GM18520 (cell line): Measurements from ENCODE around the gene OR7C1.
"Not testable (repeated sequence)": the region's sequence is repeated elsewhere in the genome, so short reads cannot be mapped to it uniquely, and the experiment has no call there.

Experiments
- ATAC-seq: cut with Tn5 transposase; IDR thresholded peaks from one replicate; pipeline ENCODE4 v1.9.1; 2021; ENCODE audit not compliant: unreplicated experiment

The OR7C1 gene

DNA sequence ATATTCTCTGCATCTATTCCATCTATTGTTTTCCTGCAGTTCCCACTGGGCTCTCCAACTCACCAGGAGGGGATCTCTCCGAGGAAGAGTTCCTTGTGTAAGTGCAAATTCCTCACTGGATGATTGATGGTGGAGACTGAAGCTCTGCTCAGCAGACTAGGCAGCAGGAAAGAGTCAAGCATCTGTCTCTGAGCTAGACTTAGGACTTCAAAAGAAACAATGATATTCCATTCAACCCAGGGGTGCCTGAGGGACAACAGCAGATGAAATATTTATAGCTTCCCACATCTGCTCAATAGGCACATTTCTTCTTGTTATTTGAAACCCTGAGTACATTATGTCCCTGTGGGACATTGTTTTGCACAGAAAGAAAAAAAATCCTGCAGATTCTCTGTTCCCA lies at the start of gene OR7C1, which contains the start of gene OR7A5:
OR7C1 (minus strand) TSS at position 175 of the 400 bp plus-strand sequence. CDS start 35,049 bp downstream, outside the sequence.
OR7A5 (minus strand) TSS at position 175 of the 400 bp plus-strand sequence. CDS start 6,944 bp downstream, outside the sequence.
- ATAC-seq: no peak

DNA sequence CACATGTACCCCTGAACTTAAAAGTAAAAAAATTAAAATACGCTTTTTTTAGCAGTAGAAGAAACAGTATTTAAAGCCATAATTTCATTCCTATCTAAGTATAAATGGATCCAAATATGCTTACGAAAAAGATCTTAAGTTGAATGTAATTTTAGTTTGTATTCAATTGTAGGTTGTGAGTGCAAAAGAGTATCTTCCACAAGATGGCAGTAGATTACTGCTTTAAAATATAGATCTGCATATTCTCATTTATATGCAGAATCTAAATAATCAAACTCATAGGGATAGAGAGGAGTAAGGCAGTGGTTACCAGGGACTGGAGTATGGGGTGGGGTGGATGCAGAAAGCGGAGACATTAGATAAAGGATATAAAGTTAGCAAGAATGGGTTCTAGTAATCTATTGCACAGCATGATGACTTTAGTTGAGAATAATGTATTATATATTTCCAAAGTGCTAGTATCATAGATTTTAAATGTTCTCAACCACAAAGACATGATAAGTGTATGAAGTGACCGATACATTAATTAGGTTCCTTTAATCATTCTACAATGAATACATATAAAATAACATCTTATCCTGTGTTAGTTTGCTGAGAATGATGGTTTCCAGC lies 36.7 kb upstream of the OR7C1 start:
- ATAC-seq: no peak

DNA sequence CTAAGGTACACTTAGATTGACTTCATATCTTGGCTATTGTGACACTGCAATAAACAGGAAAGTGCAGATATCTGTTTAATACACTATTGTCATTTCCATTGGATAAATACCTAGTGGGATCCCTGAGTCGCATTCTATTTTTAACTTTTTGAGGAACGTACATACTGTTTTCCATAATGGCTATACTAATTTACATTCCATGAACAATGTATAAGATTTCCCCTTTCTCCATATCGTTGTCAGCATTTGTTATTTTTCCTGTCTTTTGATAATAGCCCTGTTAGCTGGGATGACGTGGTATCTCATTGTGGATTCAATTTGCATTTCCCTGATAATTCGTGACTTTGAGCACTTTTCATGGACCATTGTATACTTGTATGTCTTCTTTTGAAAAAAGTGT lies 33.5 kb upstream of the OR7C1 start:
- ATAC-seq: no peak

DNA sequence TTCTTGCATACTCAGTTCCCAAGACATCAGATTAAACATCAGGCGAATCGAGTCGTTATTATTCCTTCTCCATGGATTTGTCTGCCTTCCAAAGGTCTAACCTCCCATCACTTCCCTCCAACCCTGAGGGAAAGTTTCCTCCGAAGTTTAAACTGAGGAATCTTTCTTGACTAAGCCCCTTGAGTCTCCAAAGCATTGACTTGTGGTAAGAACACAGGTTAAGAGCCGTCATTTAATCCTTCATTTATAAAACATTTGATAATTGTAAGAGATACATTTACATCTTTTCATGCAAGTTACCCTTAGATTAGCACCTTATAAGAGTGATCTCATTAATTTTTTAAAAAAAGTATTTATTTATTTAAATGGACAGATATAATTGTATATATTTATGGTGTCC lies 13.8 kb upstream of the OR7C1 start, which contains the start of gene OR7A10:
OR7A10 (minus strand) TSS at position 101 of the 400 bp plus-strand sequence. CDS start 7,045 bp downstream, outside the sequence.
- ATAC-seq: no peak

DNA sequence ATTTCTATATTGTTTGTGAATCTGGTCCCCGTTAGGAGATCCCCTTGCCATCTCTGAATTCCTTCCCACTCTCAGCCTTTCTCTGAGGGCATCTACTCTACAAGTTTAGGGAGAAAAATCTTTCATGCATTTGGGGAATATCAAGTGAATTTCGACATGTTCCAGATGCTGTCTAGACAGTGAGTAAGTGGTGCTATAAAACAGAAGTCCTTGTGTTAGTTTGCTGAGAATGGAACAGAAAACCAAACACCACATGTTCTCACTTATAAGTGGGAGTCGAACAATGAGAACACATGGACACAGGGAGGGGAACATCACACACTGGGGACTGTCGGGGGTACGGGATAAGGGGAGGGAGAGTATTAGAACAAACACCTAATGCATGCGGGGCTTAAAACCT lies 8.6 kb upstream of the OR7C1 start:
- ATAC-seq: no peak

DNA sequence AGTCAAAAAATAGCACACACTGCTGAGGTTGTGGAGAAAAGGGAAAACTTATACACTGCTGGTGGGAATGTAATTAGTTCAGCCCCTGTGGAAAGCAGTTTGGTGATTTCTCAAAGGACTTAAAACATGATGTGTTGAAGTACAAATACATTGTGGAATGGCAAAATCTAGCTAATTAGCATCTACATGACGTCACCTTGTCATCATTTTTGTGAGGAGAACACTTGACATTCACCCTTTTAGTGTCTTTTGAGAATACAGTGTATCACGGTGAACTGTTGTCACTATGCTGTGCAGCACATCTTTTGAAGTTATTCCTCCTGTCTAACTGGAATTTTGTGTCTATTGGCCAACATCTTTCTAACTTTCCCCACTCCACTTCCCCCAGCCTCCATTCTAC lies 8.2 kb upstream of the OR7C1 start:
- ATAC-seq: no peak

DNA sequence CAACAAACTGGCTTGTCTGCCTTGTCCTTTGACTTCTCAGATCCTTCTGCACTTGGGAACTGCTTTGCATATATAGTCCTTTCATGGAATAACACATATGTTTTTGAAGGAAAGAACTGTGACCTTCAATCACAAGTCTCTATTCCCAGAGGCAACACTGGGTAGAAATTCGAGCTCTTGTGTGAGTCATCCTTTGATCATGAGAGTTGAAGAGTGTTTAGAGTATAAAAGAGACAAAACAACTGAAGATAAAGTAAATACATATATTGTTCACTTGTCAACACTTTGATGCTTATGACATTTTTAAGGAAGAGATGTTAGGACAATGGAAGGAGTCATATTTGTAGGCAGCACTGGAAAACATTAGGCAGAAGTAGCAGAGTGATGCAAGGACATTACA lies 5.2 kb upstream of the OR7C1 start:
- ATAC-seq: no peak

DNA sequence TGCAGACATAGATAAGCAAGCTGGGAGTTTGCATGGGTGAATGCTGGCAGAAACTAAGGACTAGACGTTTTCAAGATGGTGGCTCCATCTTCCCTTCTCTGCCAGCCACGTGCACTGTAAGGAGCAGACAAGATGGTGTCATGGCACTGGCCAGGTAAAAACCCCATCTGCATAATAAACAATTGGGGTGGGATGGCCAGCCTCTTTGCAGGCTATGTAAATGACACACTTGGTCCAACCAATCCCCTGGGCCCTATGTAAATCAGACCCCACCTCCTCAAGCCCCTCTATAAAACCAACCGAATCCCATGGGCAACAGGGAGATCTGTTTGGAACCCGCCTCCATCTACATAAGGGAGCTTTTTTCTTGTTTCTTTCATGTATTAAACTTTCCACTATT lies 2.4 kb upstream of the OR7C1 start:
- ATAC-seq: no peak

DNA sequence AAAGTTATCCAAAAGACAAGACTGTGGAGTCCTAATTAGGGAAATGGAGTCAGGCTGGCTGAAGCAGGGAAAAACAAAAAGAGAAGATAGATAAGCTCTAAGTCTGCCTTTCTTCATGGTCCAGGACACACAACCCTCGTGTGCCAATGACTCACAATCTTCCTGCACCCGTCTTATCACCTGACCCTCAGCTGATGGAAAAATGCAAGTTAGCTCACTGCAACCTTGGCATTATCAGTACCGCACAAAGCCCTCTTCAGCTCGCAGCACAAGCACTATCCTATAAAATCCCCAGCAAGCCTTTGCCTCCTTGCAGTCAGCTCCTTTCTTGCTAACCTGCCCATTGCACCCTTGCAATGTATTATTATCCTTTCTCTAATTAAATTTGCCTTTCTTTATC lies 4.3 kb downstream of the OR7C1 start:
- ATAC-seq: no peak

DNA sequence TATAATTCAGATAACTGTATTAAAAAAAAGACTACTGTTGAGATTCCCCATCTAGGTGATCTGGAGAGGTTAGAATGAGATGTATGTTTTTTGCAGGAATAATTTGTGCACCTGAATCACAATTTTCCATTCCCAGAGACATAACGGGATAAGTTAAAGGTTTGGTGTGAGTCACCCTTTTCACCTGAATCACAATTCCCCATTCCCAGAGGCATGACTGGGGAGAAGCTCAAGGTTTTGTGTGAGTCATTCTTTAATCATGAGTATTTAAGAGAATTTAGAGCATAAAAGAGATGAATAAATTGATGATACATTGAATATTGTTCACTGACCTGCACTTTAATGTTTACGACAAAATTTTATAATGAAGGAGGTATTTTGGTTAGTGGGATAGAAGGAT lies 9.0 kb downstream of the OR7C1 start:
- no peak for ATAC-seq

DNA sequence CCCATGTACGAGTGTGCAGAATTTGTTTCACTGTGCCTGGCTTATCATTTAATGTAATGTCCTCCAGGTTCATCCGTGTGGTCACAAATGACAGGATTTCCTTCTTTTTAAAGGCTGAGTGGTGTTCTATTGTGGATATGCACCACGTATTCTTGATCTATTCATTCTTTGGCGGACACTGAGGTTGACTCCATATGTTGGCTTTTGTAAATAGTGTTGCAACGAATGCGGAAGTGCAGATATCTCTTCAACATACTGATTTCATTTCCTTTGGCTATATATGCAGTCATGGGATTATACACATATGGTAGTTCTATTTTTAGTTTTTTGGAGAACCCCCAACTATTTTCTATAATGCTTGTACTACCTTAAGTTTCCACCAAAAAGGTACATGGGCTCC lies 13.0 kb downstream of the OR7C1 start:
- no peak for ATAC-seq

DNA sequence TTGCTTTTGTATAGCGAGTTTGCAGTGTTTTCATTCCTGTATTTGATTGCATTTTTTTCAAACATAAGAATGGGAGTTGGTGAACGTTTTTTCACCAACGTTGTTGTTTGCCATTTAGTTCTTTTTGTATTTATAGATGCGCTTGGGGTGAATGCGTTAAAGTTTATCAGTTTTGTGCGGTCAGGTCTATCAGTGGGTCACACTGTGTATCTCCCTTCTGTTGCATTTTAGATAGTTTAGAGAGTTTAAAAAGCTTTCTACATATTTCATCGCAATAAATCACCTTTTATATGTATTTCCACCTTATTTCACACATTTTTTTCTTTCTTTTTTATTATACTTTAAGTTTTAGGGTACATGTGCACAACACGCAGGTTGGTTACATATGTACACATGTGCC lies 16.4 kb downstream of the OR7C1 start:
- no peak for ATAC-seq

DNA sequence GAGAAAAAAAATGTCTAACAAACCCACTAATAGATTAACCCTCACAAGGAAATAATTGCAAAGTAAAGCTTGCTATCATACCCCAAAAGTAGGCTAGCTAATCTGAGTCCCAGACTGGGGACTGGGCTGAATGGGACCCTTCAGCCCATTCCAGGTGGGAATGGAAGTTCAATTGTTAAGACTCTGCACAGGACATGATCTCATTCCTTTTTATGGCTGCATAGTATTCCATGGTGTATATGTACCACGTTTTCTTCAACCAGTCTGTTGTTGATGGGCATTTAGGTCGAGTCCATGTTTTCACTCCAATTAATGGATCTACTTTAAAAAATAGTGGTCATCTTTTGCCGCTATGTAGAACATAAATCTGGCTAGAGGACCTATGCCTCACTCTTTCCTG lies 17.9 kb downstream of the OR7C1 start:
- ATAC-seq: no peak

DNA sequence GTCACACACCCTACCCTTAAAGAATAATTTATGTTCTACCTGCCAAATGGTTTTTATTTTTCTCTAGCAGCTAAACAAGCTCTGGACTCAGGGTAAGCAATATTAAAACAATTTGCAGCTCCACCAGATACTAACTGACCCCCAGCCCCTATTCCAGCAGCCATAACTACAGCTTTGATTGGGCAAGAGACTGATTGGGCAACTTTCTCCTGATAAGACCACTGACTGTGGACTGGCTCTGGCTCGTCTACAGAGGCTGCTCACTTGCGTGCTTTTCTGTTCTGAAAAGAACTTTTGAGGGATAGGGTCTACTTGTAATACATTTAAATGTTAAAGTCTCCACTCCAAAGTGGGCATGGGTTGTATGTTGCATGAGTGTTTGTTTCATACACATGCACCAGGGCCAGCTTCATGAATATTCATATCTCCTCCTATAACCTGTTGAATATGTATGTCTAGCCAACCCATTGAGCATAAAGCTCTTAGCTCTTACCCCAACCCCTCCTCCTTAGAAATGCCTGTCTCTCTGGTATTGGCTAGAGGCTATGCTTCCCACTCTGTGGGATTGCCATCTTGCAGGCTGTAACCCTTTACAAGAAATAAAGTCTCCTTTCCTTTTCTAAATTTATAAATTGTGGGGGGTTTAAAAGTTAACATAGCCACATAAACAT lies 19.9 kb downstream of the OR7C1 start:
- no peak for ATAC-seq

DNA sequence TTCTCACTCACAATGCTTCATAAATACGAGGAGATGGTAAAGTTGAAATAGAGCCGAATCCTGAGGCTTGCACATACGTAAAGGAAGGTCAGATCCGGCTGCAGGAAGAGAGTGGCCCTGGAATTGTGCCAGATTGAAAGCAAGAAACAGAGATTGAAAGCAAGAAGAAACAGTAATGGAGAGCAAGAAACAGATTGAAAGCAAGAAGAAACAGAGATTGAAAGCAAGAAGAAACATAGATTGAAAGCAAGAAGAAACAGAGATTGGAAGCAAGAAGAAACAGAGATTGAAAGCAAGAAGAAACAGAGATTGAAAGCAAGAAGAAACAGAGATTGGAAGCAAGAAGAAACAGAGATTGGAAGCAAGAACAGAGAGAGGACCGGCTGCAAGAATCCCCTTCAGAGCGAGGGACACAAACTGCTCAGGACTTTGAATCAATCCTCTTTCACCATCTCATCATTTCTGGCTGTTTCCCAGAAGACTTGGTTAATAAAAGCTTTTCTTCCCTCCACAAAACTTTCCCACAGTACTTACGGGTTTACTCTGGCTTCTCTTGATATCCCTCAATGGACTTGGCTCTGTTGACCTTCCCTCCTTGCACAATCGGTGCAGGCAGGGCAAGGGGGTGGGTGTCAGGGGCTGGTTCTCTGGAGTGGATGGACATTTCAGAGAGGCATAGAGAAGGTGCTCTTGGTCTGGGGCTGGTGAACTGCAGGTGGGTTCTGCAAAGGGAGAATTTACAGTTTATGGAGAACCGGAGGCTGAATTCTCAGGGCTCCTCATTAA lies 25.5 kb downstream of the OR7C1 start:
- ATAC-seq: no peak

DNA sequence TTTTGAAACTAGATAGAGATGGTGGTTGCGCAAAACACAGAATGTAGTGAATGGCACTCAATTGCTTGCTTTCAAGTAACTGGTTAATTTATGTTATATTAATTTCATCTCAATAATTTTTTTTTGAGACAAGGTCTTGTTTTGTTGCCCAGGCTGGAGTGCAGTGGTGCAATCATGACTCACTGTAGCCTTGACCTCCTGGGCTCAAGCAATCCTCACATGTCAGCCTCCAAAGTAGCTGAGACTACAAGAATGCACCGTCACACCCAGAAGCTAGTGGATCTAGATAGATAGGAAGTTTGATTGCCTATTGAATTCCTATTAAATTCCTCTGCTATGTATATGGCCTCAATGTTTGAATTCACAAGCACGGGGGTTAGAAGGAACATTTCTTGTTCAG lies 30.2 kb downstream of the OR7C1 start:
- ATAC-seq: no peak

DNA sequence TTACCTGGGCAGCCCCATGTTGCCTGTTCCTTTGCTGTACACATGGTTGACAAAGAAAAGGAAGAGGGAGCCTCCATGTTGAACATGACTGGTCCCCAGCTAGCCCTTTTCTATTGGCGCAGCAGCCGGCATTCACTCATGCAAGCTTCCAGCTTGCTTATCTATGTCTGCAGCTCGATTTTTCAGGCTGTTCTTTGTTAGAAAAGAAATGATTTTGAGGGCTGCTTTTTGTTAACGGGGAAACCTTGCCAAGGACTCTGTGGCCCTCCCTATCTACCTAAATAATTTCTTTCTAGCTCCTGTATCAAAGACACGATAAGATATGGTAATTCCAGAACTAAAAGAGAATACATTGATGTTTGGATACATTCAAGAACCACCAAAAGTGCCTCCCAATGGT lies 36.2 kb downstream of the OR7C1 start:
- ATAC-seq: no peak

DNA sequence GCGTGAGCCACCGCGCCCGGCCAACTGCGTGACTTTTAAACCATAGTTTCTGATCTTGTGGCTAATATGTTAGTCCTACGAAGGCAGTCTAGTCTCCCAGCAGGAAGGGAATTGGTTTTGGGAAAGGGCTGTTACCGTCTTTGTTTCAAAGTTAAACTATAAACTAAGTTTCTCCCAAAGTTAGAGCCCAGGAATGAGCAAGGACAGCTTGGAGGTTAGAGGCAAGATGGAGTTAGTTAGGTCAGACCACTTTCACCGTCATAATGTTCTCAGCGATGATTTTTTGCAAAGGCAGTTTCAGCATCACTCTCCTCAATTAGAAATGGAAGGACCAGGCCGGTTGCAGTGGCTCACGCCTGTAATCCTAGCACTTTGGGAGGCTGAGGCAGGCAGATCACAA lies 39.0 kb downstream of the OR7C1 start:
- no peak for ATAC-seq

DNA sequence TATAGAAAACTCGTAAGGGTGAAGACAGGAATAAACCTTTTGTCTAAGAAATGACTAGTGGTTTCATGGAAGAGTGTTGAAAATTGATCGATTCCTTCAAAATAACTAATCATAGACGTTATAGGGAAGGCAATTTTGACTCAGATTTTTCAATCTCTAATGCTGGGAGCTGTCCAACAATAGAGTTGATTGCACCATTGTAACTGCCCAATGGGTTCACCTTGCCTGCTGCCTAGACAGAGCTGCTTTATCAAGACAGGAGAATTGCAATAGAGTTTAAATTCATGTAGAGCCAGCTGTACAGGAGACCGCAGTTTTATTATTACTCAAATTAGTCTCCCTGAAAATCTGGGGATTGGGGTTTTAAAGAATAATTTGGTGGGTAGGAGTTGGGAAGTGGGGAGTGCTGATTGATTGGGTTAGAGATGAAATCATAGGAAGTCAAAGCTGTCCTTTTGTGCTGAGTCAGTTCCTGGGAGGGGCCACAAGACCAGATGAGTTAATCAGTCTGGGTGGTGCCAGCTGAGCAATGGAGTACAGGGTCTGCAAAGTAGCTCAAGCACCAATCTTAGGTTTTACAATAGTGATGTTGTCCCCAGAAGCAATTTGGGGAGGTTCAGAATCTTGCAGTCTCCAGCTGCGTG lies 39.8 kb downstream of the OR7C1 start:
- no peak for ATAC-seq

DNA sequence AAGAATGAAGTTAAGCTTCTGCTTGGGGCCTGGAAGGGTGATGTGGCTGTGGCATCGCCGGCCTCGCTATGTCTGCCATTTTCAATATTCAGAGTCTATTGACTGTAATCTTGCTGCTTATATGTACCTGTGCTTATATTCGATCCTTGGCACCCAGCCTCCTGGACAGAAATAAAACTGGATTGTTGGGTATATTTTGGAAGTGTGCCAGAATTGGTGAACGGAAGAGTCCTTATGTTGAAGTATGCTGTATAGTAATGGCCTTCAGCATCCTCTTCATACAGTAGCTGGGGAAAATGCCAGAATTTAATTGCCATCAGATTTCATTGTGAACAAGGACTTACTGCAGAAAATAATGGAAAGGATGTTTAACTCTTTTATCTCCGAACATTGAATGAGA lies 42.7 kb downstream of the OR7C1 start:
- not testable (repeated sequence) for ATAC-seq

DNA sequence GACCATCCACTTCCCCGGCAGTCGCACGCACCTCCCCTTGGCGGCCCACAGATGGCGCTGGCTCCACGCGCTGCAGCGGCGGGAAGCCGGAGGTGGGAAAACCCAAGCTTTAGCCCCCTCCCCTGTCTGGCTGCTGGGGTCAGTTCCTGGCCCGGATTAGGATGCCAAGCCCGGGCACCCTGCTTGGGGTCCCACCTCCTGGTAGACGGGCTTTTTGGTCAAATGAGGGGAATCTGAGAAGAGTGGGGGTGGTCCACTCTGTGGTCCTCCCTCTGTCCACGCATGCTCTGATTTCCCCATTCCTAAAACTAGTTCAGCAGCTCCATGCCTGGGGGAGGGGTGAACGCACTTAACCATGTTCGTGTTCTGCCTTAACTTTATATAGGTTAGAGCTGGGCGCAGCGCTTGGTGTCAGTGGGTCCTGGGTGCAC lies 48.5 kb downstream of the OR7C1 start:
- no peak for ATAC-seq
